HG03097 (cell line): Measurements from ENCODE around the gene FAM174C.

Experiments
- ATAC-seq: cut with Tn5 transposase; IDR thresholded peaks from one replicate; pipeline ENCODE4 v1.9.1; 2021; ENCODE audit not compliant: unreplicated experiment, low FRiP score

FAM174C gene

GRCh38 chr19:1271528-1272422 lies 3.6 kb upstream of the FAM174C start:
- no peak for ATAC-seq

GRCh38 chr19:1272423-1273262 lies 2.7 kb upstream of the FAM174C start:
- no peak for ATAC-seq

GRCh38 chr19:1273263-1274041 lies 1.9 kb upstream of the FAM174C start:
- ATAC-seq: no peak

- no peak for ATAC-seq
Observed at GRCh38 chr19:1274081-1274851, 1.1 kb upstream of the FAM174C start.

GRCh38 chr19:1274852-1275259 lies 474 bp upstream of the FAM174C start:
- no peak for ATAC-seq

- no peak for ATAC-seq
Observed at GRCh38 chr19:1275976-1276627, 772 bp downstream of the FAM174C start.

- no peak for ATAC-seq
Observed at GRCh38 chr19:1276628-1277022, 1.3 kb downstream of the FAM174C start.

- no peak for ATAC-seq
Observed at GRCh38 chr19:1277061-1277460, 1.7 kb downstream of the FAM174C start.

GRCh38 chr19:1278074-1278473 lies 2.7 kb downstream of the FAM174C start:
- no peak for ATAC-seq

GRCh38 chr19:1278713-1279660 lies 3.7 kb downstream of the FAM174C start:
- no peak for ATAC-seq

GRCh38 chr19:1279782-1280341 lies 4.5 kb downstream of the FAM174C start:
- ATAC-seq: no peak

GRCh38 chr19:1280636-1281568 lies 5.6 kb downstream of the FAM174C start:
- no peak for ATAC-seq

- no peak for ATAC-seq
Observed at GRCh38 chr19:1281569-1282287, 6.4 kb downstream of the FAM174C start.

- ATAC-seq: no peak
Observed at GRCh38 chr19:1282588-1283206, 7.4 kb downstream of the FAM174C start.

- no peak for ATAC-seq
Observed at GRCh38 chr19:1283207-1283916, 8.0 kb downstream of the FAM174C start.
